Breast epithelium (tissue), 3 donors: ENCODE measurements around the gene ALKBH5.

Source experiments
- POLR2AphosphoS5 ChIP-seq, 3 donors: sonication (generic); formaldehyde crosslinking; IDR thresholded peaks; one replicate each; pipeline ENCODE4 v1.6.1; 2017; ENCODE audit warnings: antibody characterized with exemption in 3 of 3
- TF ChIP-seq, protein P1 (sequence below), 3 donors: fragments of 450-650 bp; IDR thresholded peaks; one replicate each; pipeline ENCODE4 v1.5.1; 2016 to 2017; ENCODE audit warnings: antibody characterized with exemption in 3 of 3, mild to moderate bottlenecking in 3 of 3, moderate library complexity in 3 of 3

DNA sequence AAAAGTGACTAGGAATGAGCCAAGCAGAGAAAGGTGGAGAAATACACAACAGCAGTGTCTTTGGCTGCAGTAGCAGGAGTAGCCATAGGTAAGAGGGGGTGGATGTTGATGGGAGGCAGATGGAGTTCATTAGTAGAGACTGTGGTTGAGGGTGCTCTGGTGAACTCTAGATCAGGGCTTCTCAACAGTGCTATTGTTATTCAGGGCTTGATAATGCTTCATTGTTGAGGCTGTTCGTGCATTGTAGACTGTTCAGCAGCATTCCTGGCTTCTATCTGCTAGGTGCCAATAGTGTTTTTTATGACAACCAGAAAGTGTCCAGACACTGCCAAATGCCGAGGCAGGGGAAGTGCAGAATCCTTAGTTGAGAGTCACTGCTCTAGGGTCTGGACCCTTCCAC, 3.6 kb downstream of the ALKBH5 start:
- TF ChIP-seq, protein P1, sequence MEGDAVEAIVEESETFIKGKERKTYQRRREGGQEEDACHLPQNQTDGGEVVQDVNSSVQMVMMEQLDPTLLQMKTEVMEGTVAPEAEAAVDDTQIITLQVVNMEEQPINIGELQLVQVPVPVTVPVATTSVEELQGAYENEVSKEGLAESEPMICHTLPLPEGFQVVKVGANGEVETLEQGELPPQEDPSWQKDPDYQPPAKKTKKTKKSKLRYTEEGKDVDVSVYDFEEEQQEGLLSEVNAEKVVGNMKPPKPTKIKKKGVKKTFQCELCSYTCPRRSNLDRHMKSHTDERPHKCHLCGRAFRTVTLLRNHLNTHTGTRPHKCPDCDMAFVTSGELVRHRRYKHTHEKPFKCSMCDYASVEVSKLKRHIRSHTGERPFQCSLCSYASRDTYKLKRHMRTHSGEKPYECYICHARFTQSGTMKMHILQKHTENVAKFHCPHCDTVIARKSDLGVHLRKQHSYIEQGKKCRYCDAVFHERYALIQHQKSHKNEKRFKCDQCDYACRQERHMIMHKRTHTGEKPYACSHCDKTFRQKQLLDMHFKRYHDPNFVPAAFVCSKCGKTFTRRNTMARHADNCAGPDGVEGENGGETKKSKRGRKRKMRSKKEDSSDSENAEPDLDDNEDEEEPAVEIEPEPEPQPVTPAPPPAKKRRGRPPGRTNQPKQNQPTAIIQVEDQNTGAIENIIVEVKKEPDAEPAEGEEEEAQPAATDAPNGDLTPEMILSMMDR (IDR thresholded peaks at IDR 0.05) = no peak
- no peak for TF ChIP-seq POLR2AphosphoS5 (IDR thresholded peaks at IDR 0.05)
